Measurements from ENCODE around the gene STX19.

STX19 gene

DNA sequence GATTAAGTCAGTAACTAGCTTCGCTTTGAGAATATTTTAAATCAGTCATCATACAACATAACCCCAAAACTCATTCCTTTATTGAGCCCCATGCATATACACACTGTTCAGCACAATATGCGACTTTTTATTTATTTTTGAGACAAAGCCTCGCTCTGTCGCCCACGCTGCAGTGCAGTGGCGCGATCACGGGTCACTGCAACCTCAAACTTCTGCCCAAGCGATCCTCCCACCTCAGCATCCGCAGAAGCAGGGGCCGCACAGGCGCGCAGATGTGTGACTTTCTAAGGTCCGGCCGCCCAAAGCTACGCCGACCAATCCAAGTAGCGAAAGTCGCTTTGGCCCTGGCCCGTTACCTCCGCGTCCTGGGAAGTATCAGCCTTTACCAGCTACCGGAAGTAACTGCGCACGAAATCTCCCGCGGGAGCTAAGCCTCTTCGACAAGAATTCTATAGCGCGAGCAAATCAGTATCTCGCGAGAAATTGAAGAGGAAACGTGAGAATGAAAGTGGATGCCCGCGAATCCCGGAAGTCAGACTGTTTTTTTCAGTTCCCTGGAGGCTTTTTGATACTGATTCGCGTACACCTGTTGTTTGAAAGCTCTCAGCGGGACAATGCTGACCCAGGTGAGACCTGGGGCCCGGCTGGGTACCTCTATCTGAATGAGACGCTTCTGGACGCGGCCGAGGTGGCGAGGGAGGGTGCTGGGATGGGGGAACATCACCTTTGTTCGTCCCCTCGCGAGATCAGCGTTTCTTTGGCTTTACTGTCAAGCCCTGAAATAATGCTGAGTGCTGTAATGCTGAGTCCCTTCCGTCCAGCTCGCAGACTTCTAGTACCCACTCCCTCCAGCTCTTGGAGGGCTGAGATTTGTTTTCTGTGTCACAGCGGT lies 34.4 kb upstream of the STX19 start, which contains the start of the genes DHFR2 and NSUN3:
Gene DHFR2 (minus strand): TSS at position 404 of the 892 bp plus-strand sequence. CDS start 1,405 bp downstream, outside the sequence.
Gene NSUN3 (plus strand): TSS at position 549 of the 892 bp plus-strand sequence. CDS start 66 bp downstream, at position 615.
- no peak within 1 kb of the TSS for H3K14ac ChIP-seq (ENCODE audit: low read length)
- H3K4ac ChIP-seq (ENCODE audit: low read length): peak within 1 kb of the TSS; percentile 53
- peak within 1 kb of the TSS; percentile 65 for H3K4me2 ChIP-seq (ENCODE audit: insufficient read depth, low read length, poor library complexity, severe bottlenecking)
- H2AK5ac ChIP-seq (ENCODE audit: low read depth, low read length): peak within 1 kb of the TSS; percentile 7
- H4K8ac ChIP-seq (ENCODE audit: low read depth, low read length): peak within 1 kb of the TSS; percentile 82
- H3K79me1 ChIP-seq (ENCODE audit: low read depth, low read length): peaks cover 2% of the 10 kb centered on the region
- H2BK15ac ChIP-seq (ENCODE audit: low read length): no peak within 1 kb of the TSS
- peak; percentile 95 for DNase-seq (ENCODE audit: low spot score)
- H3K4me3 ChIP-seq (ENCODE audit: low read length in 2 of 2): peak within 1 kb of the TSS; percentile 59 to 93
- no peak within 1 kb of the TSS for H2BK120ac ChIP-seq (ENCODE audit: low read depth, low read length)
- H3K36me3 ChIP-seq (replicated peaks in 1 of 2; ENCODE audit: control insufficient read depth in 2 of 2, insufficient read depth in 2 of 2, low read length in 2 of 2): peaks cover 0 to 49% of the 10 kb centered on the region in 2 donors
- H3K9me3 ChIP-seq (replicated peaks in 1 of 2; ENCODE audit: control insufficient read depth in 2 of 2, insufficient read depth in 1 of 2, low read depth in 1 of 2, low read length in 2 of 2): peaks cover 0 to 6% of the 10 kb centered on the region in 2 donors
- no CpG with 5 or more reads among the region's 52 CpGs for WGBS, 2 donors (ENCODE audit: extremely low coverage in 2 of 2, insufficient read length in 2 of 2, insufficient replicate concordance in 1 of 2)
- H3K4me1 ChIP-seq (ENCODE audit: control insufficient read depth in 2 of 2, insufficient read depth in 1 of 2, low read depth in 1 of 2, low read length in 2 of 2): peaks cover 0 to 3% of the 10 kb centered on the region in 2 donors
- peak within 1 kb of the TSS; percentile 97 for H3K18ac ChIP-seq (ENCODE audit: low read length)
- peak within 1 kb of the TSS; percentile 94 for H2BK5ac ChIP-seq (ENCODE audit: low read length)
- no peak within 1 kb of the TSS for H4K91ac ChIP-seq (ENCODE audit: low read depth, low read length, poor library complexity)
- H3K23ac ChIP-seq (ENCODE audit: low read depth, low read length, poor library complexity): no peak within 1 kb of the TSS
- H3K27ac ChIP-seq (replicated peaks; ENCODE audit: low read length): peak within 1 kb of the TSS; percentile 88
- H2AFZ ChIP-seq (ENCODE audit: low read length): peak within 1 kb of the TSS; percentile 94
- H2BK12ac ChIP-seq (ENCODE audit: low read length): no peak within 1 kb of the TSS
- H3K9ac ChIP-seq (ENCODE audit: low read depth, low read length, poor library complexity): peak within 1 kb of the TSS; percentile 70
- H3K27me3 ChIP-seq (ENCODE audit: control insufficient read depth in 3 of 3, insufficient read depth in 3 of 3, low read depth in 1 of 3, low read length in 3 of 3): no peaks in the 10 kb centered on the region

DNA sequence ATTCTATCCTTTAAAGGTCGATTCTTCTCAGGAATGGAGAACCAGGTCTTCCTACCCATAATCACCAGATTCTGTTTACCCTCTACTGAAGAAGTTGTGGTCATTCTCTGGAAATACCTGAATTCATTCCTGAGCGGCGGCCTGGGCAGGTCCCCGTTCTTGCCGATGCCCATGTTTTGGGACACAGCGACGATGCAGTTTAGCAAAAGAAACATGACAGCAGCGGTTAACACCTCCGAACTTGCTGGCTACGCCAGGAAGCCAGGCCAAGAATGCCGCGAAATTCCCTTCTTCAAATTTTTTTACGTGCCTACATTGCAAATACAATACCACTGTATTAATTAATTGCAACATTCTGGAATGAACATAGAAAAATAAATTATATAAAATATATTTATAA lies 32.9 kb upstream of the STX19 start:
- Histone ChIP-seq H3K23ac (ENCODE audit: low read depth, low read length, poor library complexity) (no peak overlapping the region), H2BK15ac (ENCODE audit: low read length) (no peak overlapping the region), H3K27ac (replicated peaks; ENCODE audit: low read length) (no peak overlapping the region), H4K91ac (ENCODE audit: low read depth, low read length, poor library complexity) (no peak overlapping the region), H3K9ac (ENCODE audit: low read depth, low read length, poor library complexity) (no peak overlapping the region), H3K36me3 (replicated peaks in 1 of 2; ENCODE audit: control insufficient read depth in 2 of 2, insufficient read depth in 2 of 2, low read length in 2 of 2) (peaks cover 0 to 45% of the 10 kb centered on the region in 2 donors), H2AK5ac (ENCODE audit: low read depth, low read length) (no peak overlapping the region), H2BK5ac (ENCODE audit: low read length) (no peak overlapping the region), H3K27me3 (ENCODE audit: control insufficient read depth in 3 of 3, insufficient read depth in 3 of 3, low read depth in 1 of 3, low read length in 3 of 3) (no peaks in the 10 kb centered on the region), H3K4ac (ENCODE audit: low read length) (no peak overlapping the region), H3K18ac (ENCODE audit: low read length) (no peak overlapping the region), H3K4me1 (ENCODE audit: control insufficient read depth in 2 of 2, insufficient read depth in 1 of 2, low read depth in 1 of 2, low read length in 2 of 2) (peaks cover 0 to 3% of the 10 kb centered on the region in 2 donors), H3K4me2 (ENCODE audit: insufficient read depth, low read length, poor library complexity, severe bottlenecking) (no peak overlapping the region), H3K4me3 (ENCODE audit: low read length in 2 of 2) (no peak overlapping the region), H2BK12ac (ENCODE audit: low read length) (no peak overlapping the region), H3K79me1 (ENCODE audit: low read depth, low read length) (peaks cover 2% of the 10 kb centered on the region), H2BK120ac (ENCODE audit: low read depth, low read length) (no peak overlapping the region), H3K14ac (ENCODE audit: low read length) (no peak overlapping the region), H3K9me3 (replicated peaks in 1 of 2; ENCODE audit: control insufficient read depth in 2 of 2, insufficient read depth in 1 of 2, low read depth in 1 of 2, low read length in 2 of 2) (no peaks in the 10 kb centered on the region), H4K8ac (ENCODE audit: low read depth, low read length) (no peak overlapping the region), H2AFZ (ENCODE audit: low read length) (no peak overlapping the region)
- DNase-seq (ENCODE audit: low spot score): no peak
- WGBS, 2 donors (ENCODE audit: extremely low coverage in 2 of 2, insufficient read length in 2 of 2, insufficient replicate concordance in 1 of 2): no CpG with 5 or more reads among the region's 13 CpGs

DNA sequence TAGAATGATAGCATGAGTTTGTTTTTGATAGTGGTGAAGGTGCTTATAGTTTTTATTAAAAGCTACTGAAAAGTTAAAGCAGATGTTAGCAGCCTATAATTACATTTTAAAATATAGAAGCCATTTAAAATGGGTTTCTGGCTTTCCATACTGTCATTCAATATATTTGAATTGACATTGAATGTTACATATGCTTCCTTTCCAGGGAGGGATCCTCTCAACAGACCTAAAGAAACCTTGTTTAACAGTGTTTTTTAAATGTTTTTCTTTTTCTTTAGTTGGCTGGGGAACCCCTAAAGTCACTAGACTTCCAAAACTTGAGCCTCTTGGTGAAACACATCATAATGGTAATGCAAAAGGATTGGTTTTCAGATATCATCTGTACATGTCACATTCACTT lies 22.1 kb upstream of the STX19 start:
- Histone ChIP-seq H2AK5ac (ENCODE audit: low read depth, low read length) (no peak overlapping the region), H2BK15ac (ENCODE audit: low read length) (no peak overlapping the region), H2BK5ac (ENCODE audit: low read length) (no peak overlapping the region), H3K27ac (replicated peaks; ENCODE audit: low read length) (no peak overlapping the region), H3K4me1 (ENCODE audit: control insufficient read depth in 2 of 2, insufficient read depth in 1 of 2, low read depth in 1 of 2, low read length in 2 of 2) (no peaks in the 10 kb centered on the region), H3K18ac (ENCODE audit: low read length) (no peak overlapping the region), H2AFZ (ENCODE audit: low read length) (no peak overlapping the region), H4K91ac (ENCODE audit: low read depth, low read length, poor library complexity) (no peak overlapping the region), H4K8ac (ENCODE audit: low read depth, low read length) (no peak overlapping the region), H3K4me2 (ENCODE audit: insufficient read depth, low read length, poor library complexity, severe bottlenecking) (no peak overlapping the region), H3K9me3 (replicated peaks in 1 of 2; ENCODE audit: control insufficient read depth in 2 of 2, insufficient read depth in 1 of 2, low read depth in 1 of 2, low read length in 2 of 2) (no peaks in the 10 kb centered on the region), H3K23ac (ENCODE audit: low read depth, low read length, poor library complexity) (no peak overlapping the region), H3K79me1 (ENCODE audit: low read depth, low read length) (no peaks in the 10 kb centered on the region), H3K4me3 (ENCODE audit: low read length in 2 of 2) (no peak overlapping the region), H2BK12ac (ENCODE audit: low read length) (no peak overlapping the region), H2BK120ac (ENCODE audit: low read depth, low read length) (no peak overlapping the region), H3K36me3 (replicated peaks in 1 of 2; ENCODE audit: control insufficient read depth in 2 of 2, insufficient read depth in 2 of 2, low read length in 2 of 2) (peaks cover 0 to 76% of the 10 kb centered on the region in 2 donors), H3K27me3 (ENCODE audit: control insufficient read depth in 3 of 3, insufficient read depth in 3 of 3, low read depth in 1 of 3, low read length in 3 of 3) (no peaks in the 10 kb centered on the region), H3K9ac (ENCODE audit: low read depth, low read length, poor library complexity) (no peak overlapping the region), H3K14ac (ENCODE audit: low read length) (no peak overlapping the region), H3K4ac (ENCODE audit: low read length) (no peak overlapping the region)
- no peak for DNase-seq (ENCODE audit: low spot score)

DNA sequence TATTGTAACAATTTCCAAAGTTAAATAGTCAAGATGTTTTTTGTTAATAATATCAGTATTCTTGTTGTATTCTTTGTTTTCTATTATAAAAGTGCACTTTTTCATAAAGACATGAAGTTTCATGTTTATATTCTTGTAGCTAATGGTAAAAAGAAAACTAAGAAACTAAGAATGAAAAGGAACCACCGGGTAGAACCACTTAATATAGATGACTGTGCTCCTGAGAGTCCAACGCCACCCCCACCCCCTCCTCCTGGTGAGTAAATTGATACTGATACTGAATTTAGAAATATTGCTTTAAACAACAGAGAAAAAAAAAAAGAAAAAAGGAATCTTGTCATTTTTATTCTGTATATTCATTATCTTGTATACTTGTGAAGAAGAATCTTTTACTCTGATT lies 20.9 kb upstream of the STX19 start:
- Histone ChIP-seq H2AK5ac (ENCODE audit: low read depth, low read length) (no peak overlapping the region), H3K18ac (ENCODE audit: low read length) (no peak overlapping the region), H3K4me1 (ENCODE audit: control insufficient read depth in 2 of 2, insufficient read depth in 1 of 2, low read depth in 1 of 2, low read length in 2 of 2) (no peaks in the 10 kb centered on the region), H3K9ac (ENCODE audit: low read depth, low read length, poor library complexity) (no peak overlapping the region), H3K79me1 (ENCODE audit: low read depth, low read length) (no peaks in the 10 kb centered on the region), H4K91ac (ENCODE audit: low read depth, low read length, poor library complexity) (no peak overlapping the region), H2BK5ac (ENCODE audit: low read length) (no peak overlapping the region), H3K14ac (ENCODE audit: low read length) (no peak overlapping the region), H4K8ac (ENCODE audit: low read depth, low read length) (no peak overlapping the region), H3K27ac (replicated peaks; ENCODE audit: low read length) (no peak overlapping the region), H2BK12ac (ENCODE audit: low read length) (no peak overlapping the region), H3K9me3 (replicated peaks in 1 of 2; ENCODE audit: control insufficient read depth in 2 of 2, insufficient read depth in 1 of 2, low read depth in 1 of 2, low read length in 2 of 2) (no peaks in the 10 kb centered on the region), H2BK120ac (ENCODE audit: low read depth, low read length) (no peak overlapping the region), H2AFZ (ENCODE audit: low read length) (no peak overlapping the region), H3K4ac (ENCODE audit: low read length) (no peak overlapping the region), H2BK15ac (ENCODE audit: low read length) (no peak overlapping the region), H3K23ac (ENCODE audit: low read depth, low read length, poor library complexity) (no peak overlapping the region), H3K4me2 (ENCODE audit: insufficient read depth, low read length, poor library complexity, severe bottlenecking) (no peak overlapping the region), H3K36me3 (replicated peaks in 1 of 2; ENCODE audit: control insufficient read depth in 2 of 2, insufficient read depth in 2 of 2, low read length in 2 of 2) (peaks cover 0 to 72% of the 10 kb centered on the region in 2 donors), H3K27me3 (ENCODE audit: control insufficient read depth in 3 of 3, insufficient read depth in 3 of 3, low read depth in 1 of 3, low read length in 3 of 3) (no peaks in the 10 kb centered on the region), H3K4me3 (ENCODE audit: low read length in 2 of 2) (no peak overlapping the region)
- WGBS, 2 donors (ENCODE audit: extremely low coverage in 2 of 2, insufficient read length in 2 of 2, insufficient replicate concordance in 1 of 2): no CpG with 5 or more reads among the region's 2 CpGs
- DNase-seq (ENCODE audit: low spot score): no peak

All from neuronal stem cell (in vitro differentiated cells).